ENCODE data around the gene FANCG. TPM values are rescaled to one million over a fixed set of nuclear protein-coding genes. Genes with fewer than 3 reads are reported as not detected.

FANCG gene
- total and polyA plus RNA-seq, 2 donors (not counting 1 experiment from before 2014, with no cell fraction given) = 26.5 to 40.1 TPM

- ChIA-PET POLR2A (interaction anchor here (0.9 to 2.7 kb wide), 5 partner anchors 8 to 32 kb away, joined by 5 to 15 read pairs (median 9); partner anchors contain the start of genes ATOSB, FANCG and VCP), CTCF (interaction anchor here (1.0 to 3.0 kb wide), 9 partner anchors 7 to 450 kb away, joined by 3 to 22 read pairs (median 9); partner anchors contain the start of genes ATOSB and FANCG)
- WGBS (ENCODE audit: insufficient coverage) = 67% methylated on average over 3 of the region's 5 CpGs
- no peaks in the 10 kb centered on the region for H3K9me3 Mint-ChIP-seq (ENCODE audit: insufficient read depth)
- Histone ChIP-seq H3K9me3 (ENCODE audit: control extremely low read depth in 1 of 3, control insufficient read depth in 2 of 3, insufficient read depth in 1 of 3, low read length in 2 of 3) (no peaks in the 10 kb centered on the region), H3K4me1 (ENCODE audit: control insufficient read depth in 2 of 2, insufficient read depth in 2 of 2, low read length in 2 of 2) (peaks cover 13 to 22% of the 10 kb centered on the region in 2 donors), H2AFZ (ENCODE audit: insufficient read depth, low read depth, low read length, poor library complexity, severe bottlenecking) (peak overlapping the region; percentile 86), H3K9ac (ENCODE audit: low read length) (peak overlapping the region; percentile 86), H3K36me3 (replicated peaks in 1 of 2; ENCODE audit: control extremely low read depth in 1 of 2, control insufficient read depth in 1 of 2, extremely low read depth in 1 of 2, insufficient read depth in 2 of 2, low read length in 1 of 2) (peaks cover 0 to 31% of the 10 kb centered on the region in 2 experiments), H3K4me3 (ENCODE audit: control extremely low read depth in 1 of 5, extremely low read depth in 1 of 5, insufficient read depth in 1 of 5, low read depth in 2 of 5, low read length in 4 of 5) (peak overlapping the region; percentile 61 to 94 (median 88)), H3K79me2 (ENCODE audit: control insufficient read depth, insufficient read depth, low read length) (peaks cover 16% of the 10 kb centered on the region), H3K27ac (ENCODE audit: low read length in 2 of 2) (peak overlapping the region; percentile 86 to 96), H3K4me2 (replicated peaks; ENCODE audit: low read depth, low read length, poor library complexity, severe bottlenecking) (peak overlapping the region; percentile 84), H4K20me1 (ENCODE audit: control insufficient read depth, insufficient read depth, low read length, poor library complexity, severe bottlenecking) (no peaks in the 10 kb centered on the region), H3K27me3 (replicated peaks in 1 of 4; ENCODE audit: control extremely low read depth in 1 of 4, control insufficient read depth in 3 of 4, insufficient read depth in 4 of 4, low read length in 3 of 4) (no peaks in the 10 kb centered on the region)
- H3K4me1 Mint-ChIP-seq = peaks cover 28% of the 10 kb centered on the region
- TF ChIP-seq EZH2 (IDR thresholded peaks at IDR 0.05; ENCODE audit: borderline replicate concordance, insufficient read depth, low read depth, low read length, poor library complexity, severe bottlenecking) = no peak
- no peak for TF ChIP-seq CTCF (IDR thresholded peaks at IDR 0.05)
- no peak for ATAC-seq (ENCODE audit: low read depth)
- peak overlapping the region; percentile 97 for H3K27ac Mint-ChIP-seq
- no peak for DNase-seq
- intact Hi-C loops (cut with micrococcal nuclease) = loop anchor here (1.0 to 2.0 kb wide), 6 partner anchors 8 to 629 kb away; partner anchors contain the start of genes CREB3, DNAJB5 and TLN1
- no peaks in the 10 kb centered on the region for H3K27me3 Mint-ChIP-seq
- peak overlapping the region; percentile 86 for H3K4me3 Mint-ChIP-seq
These were observed 24.0 kb upstream of the FANCG start for GRCh38 chr9:35103660-35104191.
